Naive thymus-derived CD8-positive, alpha-beta T cell (primary cell): ENCODE measurements around the gene USP24. TPM values are rescaled to one million over a fixed set of nuclear protein-coding genes. Genes with fewer than 3 reads are reported as not detected.

Experiments
- ATAC-seq, 2 donors: fragments of 150-1000 bp; cut with Tn5 transposase in 1 of 2; sonication (Bioruptor Pico), chemical (Tn5 transposase) in 1 of 2; 1 replicate in 1 of 2; 2 replicates in 1 of 2; pipeline ENCODE4 v1.10.0; 2021; ENCODE audit warnings: mild to moderate bottlenecking in 2 of 2, moderate library complexity in 2 of 2
- POLR2A ChIA-PET: fragments of 350-600 bp; sonication (Branson Sonifier 250); formaldehyde crosslinking; loops from one replicate; lab custom pipeline; 2021; ENCODE audit warnings: antibody characterized with exemption; lab: Charles Lee
- DNase-seq, 10 donors: peaks; one replicate each; pipeline versions ENCODE4 v3.0.0 to v3.0.0-alpha.2; 2020 to 2022
- H3K27ac Mint-ChIP-seq, 10 donors: one replicate each; pipeline ENCODE4 v1.8.0; 2020 to 2022; ENCODE audit warnings: mild to moderate bottlenecking in 10 of 10, mixed read lengths in 10 of 10, moderate library complexity in 4 of 10, inconsistent platforms in 1 of 10
- H3K27me3 Mint-ChIP-seq, 5 donors: one replicate each; pipeline ENCODE4 v1.8.0; 2021 to 2022; ENCODE audit warnings: mixed read lengths in 5 of 5
- H3K36me3 Mint-ChIP-seq, 3 donors: one replicate each; pipeline ENCODE4 v1.8.0; 2020 to 2022; ENCODE audit warnings: mixed read lengths in 3 of 3, mild to moderate bottlenecking in 2 of 3, inconsistent platforms in 1 of 3
- H3K4me1 Mint-ChIP-seq, 4 donors: one replicate each; pipeline ENCODE4 v1.8.0; 2021 to 2022; ENCODE audit warnings: mixed read lengths in 4 of 4
- H3K4me3 Mint-ChIP-seq, 10 donors: one replicate each; pipeline ENCODE4 v1.8.0; 2020 to 2022; ENCODE audit warnings: mild to moderate bottlenecking in 10 of 10, mixed read lengths in 10 of 10, moderate library complexity in 6 of 10, inconsistent platforms in 1 of 10
- H3K9me3 Mint-ChIP-seq, 9 donors: one replicate each; pipeline ENCODE4 v1.8.0; 2020 to 2022; ENCODE audit warnings: mixed read lengths in 9 of 9, mild to moderate bottlenecking in 3 of 9, inconsistent platforms in 1 of 9, moderate library complexity in 1 of 9
- polyA plus RNA-seq, 3 donors: library from polyadenylated mRNA; unstranded; fragments of 300-500 nt; fragmentation: Illumina TruSeq; gene quantifications; one replicate each; pipeline ENCODE4 v1.2.3, GENCODE V29; 2021
- total RNA-seq, 8 experiments: library from RNA in 2 of 8; stranded (reverse) in 2 of 8; gene quantifications; one replicate each; pipeline ENCODE4 v1.2.3 and lab custom pipeline; 2021 to 2026

Gene USP24
- total and polyA plus RNA-seq, 5 experiments from 2014 or later, result 5.5 to 81.1 (median 8.4) TPM

DNA sequence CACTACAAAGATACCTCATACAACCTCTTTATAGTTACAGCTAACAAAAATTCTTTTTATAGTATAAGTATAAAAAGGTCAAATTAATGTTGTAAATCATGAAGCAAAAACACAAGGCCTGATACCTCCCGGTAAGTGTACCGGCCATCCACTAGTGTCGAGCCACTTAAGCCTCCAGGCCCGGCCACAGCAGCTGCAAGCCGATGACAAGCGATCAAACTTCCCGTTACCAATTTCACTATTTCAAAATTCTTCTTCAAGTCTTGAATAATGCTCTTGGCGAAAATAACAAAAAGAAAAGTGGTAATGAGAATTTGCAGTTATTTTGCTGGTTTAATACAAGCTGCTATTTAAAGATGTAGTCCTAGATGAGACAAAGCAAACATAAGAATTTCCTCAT lies 67.6 kb downstream of the USP24 start:
- Mint-ChIP-seq H3K4me1 (peaks cover 11 to 26% (median 20%) of the 10 kb centered on the region in 4 donors), H3K27me3 (no peaks in the 10 kb centered on the region), H3K27ac (peak overlapping the region in 2 of 10 donors; percentile 25 to 53), H3K9me3 (no peaks in the 10 kb centered on the region), H3K36me3 (peaks cover 0 to 60% (median 23%) of the 10 kb centered on the region in 3 donors), H3K4me3 (no peak overlapping the region)
- ATAC-seq (no peak), DNase-seq (no peak)
- POLR2A ChIA-PET, result interaction anchor here (1.2 kb wide), 1 partner anchor 14 kb away, joined by 3 read pairs; no protein-coding TSS in a partner anchor

GRCh38 chr1:55146781-55147180 lies 68.4 kb downstream of the USP24 start:
- peaks cover 11 to 19% (median 14%) of the 10 kb centered on the region in 4 donors for H3K4me1 Mint-ChIP-seq
- H3K4me3 Mint-ChIP-seq, result no peak overlapping the region
- peak overlapping the region in 9 of 10 donors; percentile 5 to 90 (median 48) for H3K27ac Mint-ChIP-seq
- H3K36me3 Mint-ChIP-seq, result peaks cover 0 to 67% (median 23%) of the 10 kb centered on the region in 3 donors
- DNase-seq (peak in 2 of 10 donors; percentile 16 to 59), ATAC-seq (no peak)
- POLR2A ChIA-PET, result interaction anchor here (1.2 kb wide), 1 partner anchor 14 kb away, joined by 3 read pairs; no protein-coding TSS in a partner anchor
- no peaks in the 10 kb centered on the region for H3K9me3 Mint-ChIP-seq
- H3K27me3 Mint-ChIP-seq, result no peaks in the 10 kb centered on the region

GRCh38 chr1:55144886-55145285 lies 70.3 kb downstream of the USP24 start:
- POLR2A ChIA-PET, result no interaction called here
- Mint-ChIP-seq H3K27ac (peak overlapping the region in 1 of 10 donors; percentile 9), H3K27me3 (no peaks in the 10 kb centered on the region), H3K36me3 (peaks cover 0 to 80% (median 23%) of the 10 kb centered on the region in 3 donors), H3K4me3 (no peak overlapping the region), H3K9me3 (no peaks in the 10 kb centered on the region), H3K4me1 (peaks cover 2 to 15% (median 8%) of the 10 kb centered on the region in 4 donors)
- DNase-seq (no peak), ATAC-seq (no peak)

DNA sequence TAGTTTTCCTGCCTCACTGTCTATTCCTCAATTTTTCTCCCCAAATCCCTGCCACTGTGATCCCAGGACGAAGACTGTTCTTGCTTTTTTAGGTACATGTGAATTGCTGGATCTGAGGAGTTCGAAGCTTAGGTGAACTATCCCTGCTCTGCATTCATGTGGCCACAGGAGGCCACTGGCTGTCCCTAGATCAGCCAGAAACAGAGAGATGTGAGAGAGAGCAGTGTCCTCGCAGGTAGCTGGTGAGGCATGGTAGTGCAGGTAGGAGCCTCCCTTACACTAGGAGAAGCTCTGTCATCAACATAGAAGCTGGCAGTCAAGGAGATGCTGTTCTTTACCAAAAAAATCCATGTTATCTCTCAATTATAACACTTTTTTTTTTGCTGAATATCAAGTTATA lies 71.5 kb downstream of the USP24 start:
- DNase-seq (peak in 4 of 10 donors; percentile 6 to 19 (median 14)), ATAC-seq (peak; percentile 44 to 79)
- Mint-ChIP-seq H3K27ac (peak overlapping the region in 7 of 10 donors; percentile 25 to 79 (median 66)), H3K9me3 (no peaks in the 10 kb centered on the region), H3K4me3 (no peak overlapping the region), H3K36me3 (peaks cover 0 to 88% (median 27%) of the 10 kb centered on the region in 3 donors), H3K4me1 (peaks cover 2 to 23% (median 8%) of the 10 kb centered on the region in 4 donors), H3K27me3 (no peaks in the 10 kb centered on the region)
- POLR2A ChIA-PET, result interaction anchor here (1.9 kb wide), 1 partner anchor 134 kb away, joined by 8 read pairs; no protein-coding TSS in a partner anchor

DNA sequence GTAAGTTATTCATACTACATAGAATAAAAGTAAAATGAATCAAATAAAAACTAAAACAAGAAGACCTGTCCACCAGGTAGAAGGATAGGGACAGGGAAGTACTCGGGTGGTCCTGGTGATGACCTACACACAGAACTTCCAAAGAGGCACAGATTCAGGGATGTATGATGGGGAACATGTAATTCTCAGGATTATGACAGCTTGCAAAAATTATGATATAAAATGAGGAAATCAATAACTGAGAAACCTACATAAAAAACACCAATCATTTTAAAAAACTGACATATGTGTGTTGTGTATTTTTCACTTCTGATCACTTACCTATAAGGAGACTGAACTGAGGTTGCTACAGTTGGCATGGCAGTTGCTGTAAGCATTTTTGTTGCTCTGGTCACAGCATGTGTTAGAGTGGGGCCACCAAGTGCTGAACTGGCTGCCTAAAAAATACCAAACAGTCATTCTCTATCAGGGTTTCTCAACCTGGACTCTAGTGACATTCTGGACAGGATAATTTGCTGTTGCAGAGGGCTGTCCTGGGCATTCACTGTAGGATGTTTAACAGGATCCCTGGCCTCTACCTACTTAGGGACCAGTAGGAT lies 73.8 kb downstream of the USP24 start:
- POLR2A ChIA-PET, result no interaction called here
- Mint-ChIP-seq H3K4me1 (peaks cover 0 to 20% (median 6%) of the 10 kb centered on the region in 4 donors), H3K9me3 (no peaks in the 10 kb centered on the region), H3K36me3 (peaks cover 0 to 68% (median 29%) of the 10 kb centered on the region in 3 donors), H3K4me3 (peak overlapping the region in 1 of 10 donors; percentile 61), H3K27me3 (no peaks in the 10 kb centered on the region), H3K27ac (peak overlapping the region in 9 of 10 donors; percentile 30 to 88 (median 81))
- DNase-seq (no peak), ATAC-seq (no peak)

DNA sequence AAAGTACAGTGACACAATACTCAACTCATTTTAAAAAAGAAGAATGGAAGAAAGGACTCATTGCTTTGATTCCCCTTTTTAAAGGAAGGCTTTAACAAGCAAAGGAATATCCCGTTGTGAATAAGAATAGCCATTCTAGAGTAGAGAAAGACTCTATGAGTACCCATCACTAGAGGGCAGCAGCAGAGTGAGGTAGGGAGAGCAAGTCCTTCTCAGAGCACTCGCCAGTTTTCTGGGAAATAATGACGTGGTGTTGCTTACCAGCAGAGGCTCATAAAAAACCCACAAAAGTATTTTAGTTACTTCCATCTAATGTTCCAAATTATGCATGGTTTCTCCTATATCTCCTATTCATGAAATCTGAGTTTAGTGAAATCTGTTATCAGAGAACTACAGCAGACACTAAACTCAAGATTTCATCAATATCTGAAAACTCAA lies 74.6 kb downstream of the USP24 start:
- H3K9me3 Mint-ChIP-seq, result no peaks in the 10 kb centered on the region
- peaks cover 0 to 20% (median 6%) of the 10 kb centered on the region in 4 donors for H3K4me1 Mint-ChIP-seq
- H3K36me3 Mint-ChIP-seq, result peaks cover 4 to 59% (median 23%) of the 10 kb centered on the region in 3 donors
- ATAC-seq (peak; percentile 98), DNase-seq (peak; percentile 23 to 86 (median 70))
- no peaks in the 10 kb centered on the region for H3K27me3 Mint-ChIP-seq
- H3K27ac Mint-ChIP-seq, result peak overlapping the region; percentile 31 to 85 (median 76)
- POLR2A ChIA-PET, result no interaction called here
- H3K4me3 Mint-ChIP-seq, result peak overlapping the region in 1 of 10 donors; percentile 20

DNA sequence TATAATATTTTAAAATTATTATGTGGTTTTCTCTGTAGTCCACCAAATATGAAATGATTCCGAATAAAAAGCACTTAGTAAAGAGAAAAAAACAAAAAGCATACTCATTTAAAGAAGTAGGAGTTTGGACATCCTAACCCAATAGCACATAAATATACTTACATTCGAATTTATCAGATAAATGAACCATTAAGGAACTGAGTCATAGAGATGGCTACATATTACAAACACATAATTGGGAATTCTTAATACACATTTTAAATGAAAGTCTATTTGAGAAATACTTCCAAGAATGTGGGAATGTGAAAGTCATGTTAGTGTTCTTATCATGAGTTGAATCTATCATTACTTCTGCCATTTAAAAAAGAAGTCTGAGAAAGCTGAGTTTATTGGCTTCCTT lies 75.0 kb downstream of the USP24 start:
- DNase-seq, result no peak
- POLR2A ChIA-PET, result no interaction called here
- Mint-ChIP-seq H3K4me1 (peaks cover 0 to 20% (median 6%) of the 10 kb centered on the region in 4 donors), H3K4me3 (no peak overlapping the region), H3K27ac (peak overlapping the region in 6 of 10 donors; percentile 31 to 85 (median 76)), H3K9me3 (no peaks in the 10 kb centered on the region), H3K36me3 (peaks cover 4 to 55% (median 19%) of the 10 kb centered on the region in 3 donors), H3K27me3 (no peaks in the 10 kb centered on the region)
- ATAC-seq, result no peak

DNA sequence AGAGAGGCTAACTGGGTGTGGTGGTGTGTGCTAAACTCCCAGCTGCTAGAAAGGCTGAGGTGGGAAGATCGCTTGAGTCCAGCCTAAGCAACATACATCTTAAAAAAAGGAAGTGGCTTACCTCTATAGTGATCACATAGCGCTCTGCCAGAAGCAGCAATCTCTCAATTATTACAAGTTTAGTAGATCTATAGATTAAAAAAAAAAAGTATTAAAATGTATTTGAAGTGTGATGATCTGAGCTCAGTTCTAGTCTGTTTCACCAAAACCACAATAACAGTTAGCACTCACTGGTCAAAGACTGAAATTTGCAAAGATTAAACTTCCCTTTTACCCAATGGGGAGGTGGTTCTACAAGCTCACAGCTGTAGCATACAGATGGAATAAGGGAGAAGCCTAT lies 76.3 kb downstream of the USP24 start:
- H3K9me3 Mint-ChIP-seq, result no peaks in the 10 kb centered on the region
- peak overlapping the region in 2 of 10 donors; percentile 58 to 66 for H3K27ac Mint-ChIP-seq
- POLR2A ChIA-PET, result no interaction called here
- H3K4me1 Mint-ChIP-seq, result peaks cover 0 to 20% (median 6%) of the 10 kb centered on the region in 4 donors
- peak in 1 of 10 donors; percentile 12 for DNase-seq
- H3K36me3 Mint-ChIP-seq, result peaks cover 4 to 53% (median 14%) of the 10 kb centered on the region in 3 donors
- no peak for ATAC-seq
- no peaks in the 10 kb centered on the region for H3K27me3 Mint-ChIP-seq
- H3K4me3 Mint-ChIP-seq, result no peak overlapping the region

- Mint-ChIP-seq H3K4me1 (peaks cover 0 to 17% (median 1%) of the 10 kb centered on the region in 4 donors), H3K9me3 (no peaks in the 10 kb centered on the region)
Measured at GRCh38 chr1:55134152-55134808, 80.9 kb downstream of the USP24 start.

DNA sequence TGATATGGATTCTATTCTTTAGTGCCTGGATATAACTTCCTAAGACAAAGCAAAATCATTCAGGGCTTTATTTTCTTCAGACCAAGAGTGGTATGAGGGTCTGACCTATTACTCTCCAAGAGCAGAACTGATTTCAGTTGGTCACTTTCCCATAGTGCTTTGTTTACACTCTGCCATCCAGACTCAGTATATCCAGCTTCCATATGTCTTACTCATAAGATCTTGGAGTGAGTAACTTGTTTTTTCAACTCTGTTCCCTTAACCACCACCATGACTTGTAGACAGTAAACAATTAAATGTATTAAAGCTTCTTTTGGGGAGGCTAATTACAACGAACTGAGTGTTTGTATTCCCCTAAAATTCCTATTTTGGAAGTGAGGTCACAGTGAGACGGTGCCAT lies 83.4 kb downstream of the USP24 start:
- H3K27me3 Mint-ChIP-seq, result no peaks in the 10 kb centered on the region
- ATAC-seq, result no peak

More at GRCh38 chr1:55134152-55134808, 80.9 kb downstream of the USP24 start:
- ATAC-seq (no peak), DNase-seq (no peak)
- H3K27ac Mint-ChIP-seq, result peak overlapping the region in 2 of 10 donors; percentile 25 to 41
- no peak overlapping the region for H3K4me3 Mint-ChIP-seq
- H3K27me3 Mint-ChIP-seq, result no peaks in the 10 kb centered on the region
- H3K36me3 Mint-ChIP-seq, result peaks cover 4 to 57% (median 21%) of the 10 kb centered on the region in 3 donors
- POLR2A ChIA-PET, result interaction anchor here (0.7 kb wide), 1 partner anchor 28 kb away, joined by 3 read pairs; no protein-coding TSS in a partner anchor

DNA sequence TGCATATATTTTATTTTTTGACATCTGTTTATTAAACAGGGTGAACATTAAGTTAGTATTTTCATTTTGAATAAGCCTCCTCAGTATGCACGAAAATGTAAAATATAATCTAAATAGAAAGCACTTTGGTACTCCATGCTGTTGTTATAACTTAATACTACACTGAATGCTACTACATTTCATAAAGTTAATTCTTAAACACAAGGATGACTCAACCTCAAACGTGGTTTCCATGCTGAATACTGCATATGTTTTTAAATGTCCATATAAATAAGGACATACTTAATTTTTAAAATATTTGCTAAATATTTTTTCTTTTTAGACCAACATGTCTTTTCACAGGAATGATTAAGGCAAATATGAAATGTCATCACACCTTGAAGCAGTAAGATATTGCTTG lies 83.9 kb downstream of the USP24 start:
- no peak for DNase-seq
- H3K27me3 Mint-ChIP-seq, result no peaks in the 10 kb centered on the region
- H3K4me3 Mint-ChIP-seq, result no peak overlapping the region
- peaks cover 9 to 27% (median 11%) of the 10 kb centered on the region in 4 donors for H3K4me1 Mint-ChIP-seq
- no peak for ATAC-seq
- H3K27ac Mint-ChIP-seq, result no peak overlapping the region
- POLR2A ChIA-PET, result no interaction called here
- H3K36me3 Mint-ChIP-seq, result peaks cover 14 to 81% (median 32%) of the 10 kb centered on the region in 3 donors
- H3K9me3 Mint-ChIP-seq, result peaks cover 0 to 4% (median 0%) of the 10 kb centered on the region in 9 donors

More for the DNA sequence above, 83.4 kb downstream of the USP24 start:
- no peak for DNase-seq
- Mint-ChIP-seq H3K4me1 (peaks cover 9 to 27% (median 10%) of the 10 kb centered on the region in 4 donors), H3K4me3 (no peak overlapping the region), H3K9me3 (peaks cover 0 to 4% (median 0%) of the 10 kb centered on the region in 9 donors), H3K36me3 (peaks cover 14 to 75% (median 32%) of the 10 kb centered on the region in 3 donors), H3K27ac (peak overlapping the region in 3 of 10 donors; percentile 30 to 71 (median 41))
- POLR2A ChIA-PET, result no interaction called here

- H3K27ac Mint-ChIP-seq, result peak overlapping the region in 4 of 10 donors; percentile 38 to 92 (median 68)
Measured at GRCh38 chr1:55129194-55129728, 85.9 kb downstream of the USP24 start.

More at GRCh38 chr1:55129194-55129728, 85.9 kb downstream of the USP24 start:
- no peak overlapping the region for H3K4me3 Mint-ChIP-seq
- ATAC-seq (no peak), DNase-seq (no peak)
- peaks cover 0 to 4% (median 0%) of the 10 kb centered on the region in 9 donors for H3K9me3 Mint-ChIP-seq
- POLR2A ChIA-PET, result no interaction called here
- H3K27me3 Mint-ChIP-seq, result no peaks in the 10 kb centered on the region
- H3K36me3 Mint-ChIP-seq, result peaks cover 10 to 94% (median 46%) of the 10 kb centered on the region in 3 donors
- H3K4me1 Mint-ChIP-seq, result peaks cover 9 to 27% (median 13%) of the 10 kb centered on the region in 4 donors
